Measurements from ENCODE around the gene PET100.

Gene PET100

GRCh38 chr19:7662657-7663056 is 33.1 kb downstream of the PET100 start:
- H3K4me3 ChIP-seq (ENCODE audit: control insufficient read depth, low read depth, low read length): no peak overlapping the region
- TF ChIP-seq CTCF (conservative IDR thresholded peaks at IDR 0.05; ENCODE audit: control insufficient read depth, insufficient read depth, low read depth, low read length): no peak
- DNase-seq (ENCODE audit: low read depth): no peak

DNA sequence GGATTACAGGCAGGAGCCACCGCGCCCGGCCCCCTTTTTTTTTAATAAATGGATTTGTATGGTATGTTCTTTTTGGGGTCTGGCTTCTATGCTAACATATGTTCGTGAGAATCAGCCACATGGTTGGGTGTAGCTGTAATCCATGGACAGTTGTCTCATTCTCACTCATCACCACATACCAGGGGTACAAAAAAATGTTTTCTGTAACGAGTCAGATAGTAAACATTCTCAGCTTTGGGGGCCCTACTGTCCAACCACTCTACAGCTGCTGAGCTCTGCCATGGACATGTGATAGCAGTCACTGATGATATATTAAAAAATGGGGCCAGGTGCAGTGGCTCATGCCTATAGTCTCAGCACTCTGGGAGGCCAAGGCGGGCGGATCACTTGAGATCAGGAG is 34.1 kb downstream of the PET100 start:
- TF ChIP-seq CTCF (conservative IDR thresholded peaks at IDR 0.05; ENCODE audit: control insufficient read depth, insufficient read depth, low read depth, low read length): no peak
- no peak for DNase-seq (ENCODE audit: low read depth)
- no peak overlapping the region for H3K4me3 ChIP-seq (ENCODE audit: control insufficient read depth, low read depth, low read length)

DNA sequence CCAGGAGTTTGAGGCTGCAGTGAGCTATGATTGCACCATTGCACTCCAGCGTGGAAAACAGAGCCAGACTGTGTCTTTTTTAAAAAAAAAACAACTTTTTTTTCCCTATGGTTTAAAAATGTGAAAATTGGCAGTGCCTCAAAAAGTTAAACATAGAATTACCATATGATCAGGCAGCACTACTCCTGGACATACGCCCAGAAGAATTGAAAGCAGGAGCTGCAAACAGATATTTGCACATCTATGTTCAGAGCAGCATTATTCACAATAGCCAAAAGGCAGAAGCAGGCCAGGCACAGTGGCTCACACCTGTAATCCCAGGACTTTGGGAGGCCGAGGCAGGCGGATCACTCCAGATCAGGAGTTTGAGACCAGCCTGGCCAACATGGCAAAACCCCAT is 35.5 kb downstream of the PET100 start:
- DNase-seq (ENCODE audit: low read depth): peak; percentile 59
- TF ChIP-seq CTCF (conservative IDR thresholded peaks at IDR 0.05; ENCODE audit: control insufficient read depth, insufficient read depth, low read depth, low read length): no peak
- no peak overlapping the region for H3K4me3 ChIP-seq (ENCODE audit: control insufficient read depth, low read depth, low read length)

DNA sequence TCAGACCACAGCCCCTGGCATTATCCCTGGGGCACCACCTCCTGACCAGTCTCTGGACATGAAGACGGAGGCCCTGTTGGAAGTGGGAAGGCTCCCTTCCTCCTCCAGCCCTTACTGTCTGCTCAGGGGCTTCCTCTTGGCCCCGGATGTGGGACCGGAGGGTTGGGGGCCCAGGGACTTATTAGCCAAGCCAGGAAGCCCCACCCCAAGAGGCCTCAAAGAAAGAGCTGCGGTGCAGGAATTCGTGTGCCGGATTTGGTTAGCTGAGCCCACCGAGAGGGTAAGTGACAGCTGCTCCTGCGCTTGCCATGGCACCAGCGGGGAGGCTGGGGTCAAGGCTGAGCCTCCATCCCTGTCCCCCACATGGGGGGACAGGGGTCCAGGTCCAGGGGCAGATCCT is 39.2 kb downstream of the PET100 start, which contains the start of gene RETN:
RETN (plus strand) TSS at position 208 of the 400 bp plus-strand sequence. CDS start 278 bp downstream, outside the sequence.
- H3K4me3 ChIP-seq (ENCODE audit: control insufficient read depth, low read depth, low read length): no peak within 1 kb of the TSS
- no peak for TF ChIP-seq CTCF (conservative IDR thresholded peaks at IDR 0.05; ENCODE audit: control insufficient read depth, insufficient read depth, low read depth, low read length)
- no peak for DNase-seq (ENCODE audit: low read depth)

DNA sequence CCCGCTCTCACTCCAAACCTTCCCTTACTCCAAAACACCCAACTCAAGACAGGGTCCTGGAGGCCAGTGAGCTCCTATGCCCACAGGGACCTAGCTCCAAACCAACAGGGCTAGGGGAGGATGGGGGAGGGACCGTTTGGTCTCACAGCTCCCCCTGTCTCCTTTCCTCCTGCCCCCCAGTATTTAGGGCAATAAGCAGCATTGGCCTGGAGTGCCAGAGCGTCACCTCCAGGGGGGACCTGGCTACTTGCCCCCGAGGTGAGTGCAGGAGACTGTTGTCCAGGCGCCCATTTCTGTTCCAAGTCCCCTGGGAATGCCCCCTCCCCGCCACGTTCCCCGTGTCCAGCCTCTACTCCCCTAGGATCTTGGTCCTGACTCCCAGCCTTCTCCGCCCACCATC is 40.0 kb downstream of the PET100 start:
- DNase-seq (ENCODE audit: low read depth): no peak
- no peak overlapping the region for H3K4me3 ChIP-seq (ENCODE audit: control insufficient read depth, low read depth, low read length)
- no peak for TF ChIP-seq CTCF (conservative IDR thresholded peaks at IDR 0.05; ENCODE audit: control insufficient read depth, insufficient read depth, low read depth, low read length)

GRCh38 chr19:7670150-7670783 is 40.7 kb downstream of the PET100 start:
- H3K4me3 ChIP-seq (ENCODE audit: control insufficient read depth, low read depth, low read length): no peak overlapping the region
- DNase-seq (ENCODE audit: low read depth): no peak
- TF ChIP-seq CTCF (conservative IDR thresholded peaks at IDR 0.05; ENCODE audit: control insufficient read depth, insufficient read depth, low read depth, low read length): no peak

DNA sequence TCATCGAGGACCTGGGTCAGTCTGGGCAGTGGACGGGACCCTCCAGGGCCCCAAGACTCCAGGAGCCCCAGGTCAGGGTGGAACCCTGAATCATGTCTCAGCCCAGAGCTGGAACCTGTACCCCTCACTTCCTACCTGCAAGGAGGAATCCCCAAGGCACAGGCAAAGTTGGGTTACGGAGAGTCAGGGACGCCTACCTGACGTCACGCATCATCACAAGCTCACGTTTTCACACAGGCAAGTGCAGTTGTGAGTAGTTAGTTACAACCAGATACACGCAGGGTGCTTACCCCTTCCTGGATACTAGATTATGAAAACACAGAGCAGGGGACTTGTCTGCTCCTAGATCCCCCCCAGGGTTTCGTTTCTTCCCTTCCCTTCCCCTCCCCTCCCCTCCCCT is 41.2 kb downstream of the PET100 start:
- TF ChIP-seq CTCF (conservative IDR thresholded peaks at IDR 0.05; ENCODE audit: control insufficient read depth, insufficient read depth, low read depth, low read length): no peak
- H3K4me3 ChIP-seq (ENCODE audit: control insufficient read depth, low read depth, low read length): no peak overlapping the region
- DNase-seq (ENCODE audit: low read depth): no peak

All from fibroblast of mammary gland (primary cell).